ENCODE data around the gene GPR37. TPM values are rescaled to one million over a fixed set of nuclear protein-coding genes. Genes with fewer than 3 reads are reported as not detected.
A peak's percentile ranks its signal among the peaks of the same experiment; 100 is the strongest.

Gene GPR37, protein sequence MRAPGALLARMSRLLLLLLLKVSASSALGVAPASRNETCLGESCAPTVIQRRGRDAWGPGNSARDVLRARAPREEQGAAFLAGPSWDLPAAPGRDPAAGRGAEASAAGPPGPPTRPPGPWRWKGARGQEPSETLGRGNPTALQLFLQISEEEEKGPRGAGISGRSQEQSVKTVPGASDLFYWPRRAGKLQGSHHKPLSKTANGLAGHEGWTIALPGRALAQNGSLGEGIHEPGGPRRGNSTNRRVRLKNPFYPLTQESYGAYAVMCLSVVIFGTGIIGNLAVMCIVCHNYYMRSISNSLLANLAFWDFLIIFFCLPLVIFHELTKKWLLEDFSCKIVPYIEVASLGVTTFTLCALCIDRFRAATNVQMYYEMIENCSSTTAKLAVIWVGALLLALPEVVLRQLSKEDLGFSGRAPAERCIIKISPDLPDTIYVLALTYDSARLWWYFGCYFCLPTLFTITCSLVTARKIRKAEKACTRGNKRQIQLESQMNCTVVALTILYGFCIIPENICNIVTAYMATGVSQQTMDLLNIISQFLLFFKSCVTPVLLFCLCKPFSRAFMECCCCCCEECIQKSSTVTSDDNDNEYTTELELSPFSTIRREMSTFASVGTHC
- total RNA-seq (2014; rRNA removed; shearing (Covaris generic)) = not detected in 2 replicates

DNA sequence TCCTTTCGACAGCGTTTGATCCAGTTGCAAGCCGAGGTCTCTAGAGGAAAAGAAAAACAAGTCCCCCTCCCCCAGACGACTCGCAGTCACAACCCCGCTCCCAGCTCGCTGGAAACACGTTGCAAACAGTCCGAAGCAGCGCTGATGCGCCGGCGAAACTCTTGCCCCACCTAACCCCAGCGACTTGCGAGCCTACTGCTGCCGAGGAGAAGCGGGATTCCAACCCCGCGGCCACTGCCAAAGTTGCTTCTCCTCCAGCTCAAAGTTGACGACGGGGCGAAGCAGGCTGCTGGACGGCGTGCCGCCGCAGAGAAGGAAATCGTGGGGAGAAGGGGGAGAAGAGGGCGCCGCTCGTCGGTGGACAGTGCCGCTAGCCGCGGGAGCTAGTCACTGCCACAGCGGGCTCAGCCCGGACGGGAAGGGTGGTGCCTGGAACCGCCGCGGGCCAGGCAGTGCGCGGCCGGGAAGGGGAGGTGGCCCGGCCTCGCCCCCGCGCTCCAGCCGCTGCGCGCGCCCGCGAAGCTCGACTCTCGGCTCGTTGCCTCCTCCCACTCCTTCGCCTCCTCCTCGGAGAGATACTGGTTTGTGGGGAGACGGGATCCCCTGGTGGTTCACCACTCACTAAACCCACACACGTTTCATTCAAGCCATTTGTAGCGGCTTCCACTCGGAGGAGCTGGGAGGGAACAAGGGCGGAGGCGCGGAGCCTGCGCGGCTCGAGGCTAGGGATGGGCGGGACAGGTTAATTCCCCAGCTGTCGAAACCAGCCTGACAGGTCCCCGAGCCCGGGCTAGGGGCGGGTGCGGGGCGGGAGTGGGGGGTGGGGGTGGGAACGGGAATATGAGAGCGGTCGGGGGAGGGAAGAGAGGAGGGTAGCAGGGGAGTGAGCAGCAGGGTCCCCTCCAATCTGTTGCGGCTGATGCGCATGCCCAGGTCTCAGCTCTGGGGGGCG is at the start of gene GPR37:
Gene GPR37 (minus strand): TSS at position 392 of the 952 bp plus-strand sequence. CDS start 816 bp downstream, outside the sequence.
- Histone ChIP-seq H3K36me3 (no peaks in the 10 kb centered on the region), H3K4me3 (peak within 1 kb of the TSS; percentile 37), H3K27ac (no peak within 1 kb of the TSS), H3K9me3 (replicated peaks) (peaks cover 15% of the 10 kb centered on the region), H3K27me3 (replicated peaks) (peaks cover 27% of the 10 kb centered on the region), H3K4me1 (replicated peaks) (peaks cover 7% of the 10 kb centered on the region)
- DNase-seq (ENCODE audit: low read depth in 1 of 2, low spot score in 2 of 2) = peak; percentile 31 to 45

DNA sequence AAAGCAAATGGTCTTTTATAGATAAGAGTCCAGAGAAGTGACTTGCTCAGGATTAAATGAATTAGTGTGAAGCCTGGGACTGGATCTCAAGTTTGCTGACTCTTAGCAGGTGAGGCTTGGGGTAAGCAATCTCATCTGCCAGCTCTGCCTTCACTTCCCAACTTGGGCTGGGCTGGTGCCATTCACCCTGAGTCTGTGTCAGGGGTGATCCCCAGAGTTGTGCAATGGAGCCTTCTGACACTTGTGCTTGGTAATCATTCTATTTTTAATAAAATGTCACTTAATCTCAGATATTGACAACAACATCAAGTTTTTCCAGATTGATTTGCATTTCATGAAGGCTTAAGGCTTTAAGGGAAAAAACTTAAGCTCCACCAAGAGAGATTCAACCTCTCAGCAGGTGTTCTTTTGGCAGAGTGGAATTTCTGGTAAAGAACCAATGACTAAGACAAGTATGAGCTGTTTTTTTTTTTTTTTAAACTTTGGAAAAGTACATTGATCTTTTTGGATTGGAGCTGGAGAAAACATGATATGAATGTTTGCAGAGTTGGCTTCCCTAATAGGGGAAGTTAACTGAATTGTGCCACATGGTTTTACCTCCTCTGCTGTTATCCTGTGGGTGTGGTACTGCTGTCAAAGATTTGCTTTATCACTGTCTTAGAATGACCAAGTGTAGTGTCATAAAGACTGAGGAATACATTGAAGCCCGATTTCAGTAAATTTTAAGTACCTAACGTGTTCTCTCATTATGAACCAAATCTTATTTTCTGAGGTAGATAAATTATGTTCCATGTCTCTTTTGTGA is 48.6 kb upstream of the GPR37 start:
- no peaks in the 10 kb centered on the region for H3K27me3 ChIP-seq (replicated peaks)
- H3K4me3 ChIP-seq = no peak overlapping the region
- no peak for DNase-seq (ENCODE audit: low read depth in 1 of 2, low spot score in 2 of 2)
- no peaks in the 10 kb centered on the region for H3K4me1 ChIP-seq (replicated peaks)
- H3K36me3 ChIP-seq = no peaks in the 10 kb centered on the region
- no peak overlapping the region for H3K27ac ChIP-seq
- H3K9me3 ChIP-seq (replicated peaks) = no peaks in the 10 kb centered on the region

DNA sequence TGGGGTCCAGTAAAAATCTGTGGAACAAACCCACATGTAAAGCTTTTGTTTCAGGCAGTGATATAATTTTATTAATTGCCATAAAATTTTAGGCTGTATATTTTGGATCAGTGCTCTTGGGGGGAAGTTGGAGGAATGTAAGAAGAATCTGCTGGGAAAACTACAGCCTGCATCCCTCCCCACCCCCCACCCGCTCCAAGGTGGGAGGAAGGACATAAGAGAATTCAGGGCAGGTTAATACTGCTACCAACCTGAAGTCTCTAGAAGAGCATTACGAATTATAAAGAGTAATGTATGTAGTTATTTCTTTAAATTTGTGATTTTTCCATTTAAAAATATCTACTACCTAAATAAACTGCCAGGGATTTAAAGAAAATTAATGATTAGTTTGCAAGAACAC is 47.2 kb upstream of the GPR37 start:
- DNase-seq (ENCODE audit: low read depth in 1 of 2, low spot score in 2 of 2) = no peak
- H3K27me3 ChIP-seq (replicated peaks) = no peaks in the 10 kb centered on the region
- H3K27ac ChIP-seq = no peak overlapping the region
- H3K36me3 ChIP-seq = no peaks in the 10 kb centered on the region
- H3K4me1 ChIP-seq (replicated peaks) = no peaks in the 10 kb centered on the region
- no peaks in the 10 kb centered on the region for H3K9me3 ChIP-seq (replicated peaks)
- no peak overlapping the region for H3K4me3 ChIP-seq

DNA sequence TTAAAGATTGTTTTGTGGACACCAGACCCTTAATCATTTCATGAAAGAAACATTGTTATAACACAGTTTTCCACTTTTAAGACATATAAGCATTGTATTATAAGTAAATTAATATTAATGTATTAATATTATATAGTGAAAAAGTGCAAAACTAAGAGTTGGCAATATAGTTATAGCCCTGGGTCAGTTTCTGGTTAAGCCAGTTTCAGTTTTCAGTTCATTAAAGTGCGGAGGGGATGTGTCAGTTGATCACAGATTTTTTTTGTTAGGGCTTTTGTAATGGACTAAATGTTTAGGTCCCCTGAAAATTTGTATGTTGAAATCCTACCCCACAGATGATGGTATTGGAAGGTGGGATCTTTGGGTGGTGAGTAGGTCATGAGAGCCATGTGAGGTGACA is 45.7 kb upstream of the GPR37 start:
- H3K36me3 ChIP-seq = no peaks in the 10 kb centered on the region
- no peak for DNase-seq (ENCODE audit: low read depth in 1 of 2, low spot score in 2 of 2)
- H3K4me1 ChIP-seq (replicated peaks) = no peaks in the 10 kb centered on the region
- no peaks in the 10 kb centered on the region for H3K9me3 ChIP-seq (replicated peaks)
- H3K27ac ChIP-seq = no peak overlapping the region
- H3K4me3 ChIP-seq = no peak overlapping the region
- 0 out of 2 replicates have a peak, but pooled peaks cover 3% of the 10 kb centered on the region for H3K27me3 ChIP-seq (replicated peaks)

DNA sequence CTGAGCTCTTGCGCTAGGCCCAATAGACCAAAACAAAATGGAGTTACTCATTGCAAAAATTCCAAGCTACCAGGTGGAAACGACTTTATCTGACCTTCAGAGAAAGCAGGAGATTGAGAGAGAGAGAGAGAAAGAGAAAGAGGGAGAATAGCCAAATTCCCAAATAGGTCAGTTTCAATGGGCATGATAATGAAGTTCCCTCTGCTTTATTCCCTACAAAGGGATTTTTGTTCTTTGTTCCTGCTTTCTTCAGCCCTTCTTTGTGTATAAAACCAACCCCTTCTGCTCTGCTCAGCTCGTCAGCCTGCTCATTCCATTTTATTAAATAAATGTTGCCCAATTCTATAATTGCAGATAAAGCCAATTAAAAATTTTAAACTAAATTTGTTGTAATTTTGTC is 45.0 kb upstream of the GPR37 start:
- Histone ChIP-seq H3K4me3 (no peak overlapping the region), H3K36me3 (no peaks in the 10 kb centered on the region), H3K9me3 (replicated peaks) (no peaks in the 10 kb centered on the region), H3K27me3 (replicated peaks) (0 out of 2 replicates have a peak, but pooled peaks cover 8% of the 10 kb centered on the region), H3K27ac (no peak overlapping the region), H3K4me1 (replicated peaks) (no peaks in the 10 kb centered on the region)
- no peak for DNase-seq (ENCODE audit: low read depth in 1 of 2, low spot score in 2 of 2)

DNA sequence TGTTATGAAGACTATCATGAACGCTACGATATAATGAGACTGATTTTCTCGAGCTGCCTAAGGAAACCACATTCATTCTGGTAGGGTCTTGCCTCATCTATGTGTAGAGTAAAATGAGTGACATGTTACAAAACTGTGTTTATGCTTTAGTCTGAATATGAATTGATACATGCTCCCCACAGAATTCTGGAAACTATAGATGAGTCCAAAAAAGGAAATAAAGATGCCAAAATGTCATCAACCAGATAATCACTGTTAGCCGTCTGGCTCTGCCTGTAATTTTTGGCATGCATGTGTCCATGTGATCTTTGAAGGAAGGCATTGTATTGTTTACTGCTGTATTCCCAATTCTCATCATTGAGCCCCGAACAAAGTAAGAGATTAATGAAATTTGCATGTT is 42.6 kb upstream of the GPR37 start:
- DNase-seq (ENCODE audit: low read depth in 1 of 2, low spot score in 2 of 2) = no peak
- Histone ChIP-seq H3K9me3 (replicated peaks) (no peaks in the 10 kb centered on the region), H3K36me3 (no peaks in the 10 kb centered on the region), H3K27ac (no peak overlapping the region), H3K4me1 (replicated peaks) (no peaks in the 10 kb centered on the region), H3K27me3 (replicated peaks) (0 out of 2 replicates have a peak, but pooled peaks cover 8% of the 10 kb centered on the region), H3K4me3 (no peak overlapping the region)

DNA sequence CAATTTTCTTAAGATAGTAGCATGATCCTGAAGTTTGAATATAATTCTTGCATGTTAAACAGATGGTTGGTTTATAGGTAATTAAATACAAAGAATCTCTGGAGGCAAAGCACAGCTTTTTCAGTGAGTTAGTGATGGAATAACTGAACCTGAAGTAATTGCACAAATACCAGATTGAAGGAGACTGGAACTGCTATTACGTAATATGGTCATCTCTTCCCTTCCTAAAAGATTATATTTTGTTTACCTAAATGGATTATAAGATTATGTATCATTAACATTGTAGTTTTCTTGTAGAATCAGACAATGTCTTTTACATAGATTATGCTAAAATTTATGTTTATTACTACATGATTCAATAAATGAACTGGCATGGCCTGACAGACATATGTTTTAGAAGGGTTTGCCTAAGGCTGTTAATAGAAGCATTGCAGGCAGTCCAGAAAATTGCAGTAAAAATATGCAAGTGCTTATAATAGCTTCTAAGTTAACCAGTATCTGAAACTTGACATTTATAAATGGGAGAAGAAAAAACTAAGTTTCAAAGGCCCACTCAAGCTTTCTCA is 35.8 kb upstream of the GPR37 start:
- Histone ChIP-seq H3K4me3 (no peak overlapping the region), H3K9me3 (replicated peaks) (no peaks in the 10 kb centered on the region), H3K27ac (no peak overlapping the region), H3K27me3 (replicated peaks) (0 out of 2 replicates have a peak, but pooled peaks cover 5% of the 10 kb centered on the region), H3K4me1 (replicated peaks) (no peaks in the 10 kb centered on the region), H3K36me3 (no peaks in the 10 kb centered on the region)
- no peak for DNase-seq (ENCODE audit: low read depth in 1 of 2, low spot score in 2 of 2)

DNA sequence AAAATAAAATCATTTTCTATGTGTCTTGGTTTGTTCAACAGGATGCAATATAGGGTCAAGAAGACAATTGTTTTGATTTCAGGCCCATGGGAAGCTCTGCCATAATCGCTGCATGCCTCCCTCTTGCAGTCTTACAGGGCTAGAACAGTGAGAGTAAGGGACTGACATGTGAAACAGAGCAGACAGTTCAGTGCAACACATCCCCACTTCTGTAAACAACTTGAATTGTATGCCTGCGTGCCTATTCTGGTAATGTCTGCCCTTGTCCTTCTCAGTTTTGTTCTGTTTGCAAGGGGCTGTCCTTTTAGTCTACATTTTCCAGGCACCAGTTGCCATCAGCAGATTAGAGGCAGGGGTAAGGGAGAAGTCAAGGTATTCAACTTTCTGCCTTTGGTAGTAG is 34.8 kb upstream of the GPR37 start:
- Histone ChIP-seq H3K9me3 (replicated peaks) (no peaks in the 10 kb centered on the region), H3K27ac (no peak overlapping the region), H3K36me3 (no peaks in the 10 kb centered on the region), H3K4me3 (no peak overlapping the region), H3K27me3 (replicated peaks) (no peaks in the 10 kb centered on the region), H3K4me1 (replicated peaks) (no peaks in the 10 kb centered on the region)
- no peak for DNase-seq (ENCODE audit: low read depth in 1 of 2, low spot score in 2 of 2)

DNA sequence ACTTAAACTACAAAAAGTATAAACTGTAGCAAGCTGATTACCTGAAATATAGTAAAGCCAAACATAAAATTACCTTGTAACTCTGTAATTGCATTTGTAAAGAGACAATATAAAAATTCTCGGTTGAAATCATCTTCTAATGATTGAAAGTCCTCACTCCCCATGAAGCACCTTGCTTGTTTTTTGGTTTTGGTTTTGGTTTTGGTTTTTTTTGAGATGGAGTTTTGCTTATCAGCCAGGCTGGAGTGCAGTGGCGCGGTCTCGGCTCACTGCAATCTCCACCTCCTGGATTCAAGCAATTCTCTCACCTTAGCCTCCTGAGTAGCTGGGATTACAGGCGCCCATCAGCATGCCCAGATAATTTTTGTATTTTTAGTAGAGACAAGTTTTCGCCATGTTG is 33.9 kb upstream of the GPR37 start:
- no peak overlapping the region for H3K4me3 ChIP-seq
- no peaks in the 10 kb centered on the region for H3K4me1 ChIP-seq (replicated peaks)
- no peaks in the 10 kb centered on the region for H3K36me3 ChIP-seq
- H3K9me3 ChIP-seq (replicated peaks) = no peaks in the 10 kb centered on the region
- no peak for DNase-seq (ENCODE audit: low read depth in 1 of 2, low spot score in 2 of 2)
- no peak overlapping the region for H3K27ac ChIP-seq
- H3K27me3 ChIP-seq (replicated peaks) = no peaks in the 10 kb centered on the region

DNA sequence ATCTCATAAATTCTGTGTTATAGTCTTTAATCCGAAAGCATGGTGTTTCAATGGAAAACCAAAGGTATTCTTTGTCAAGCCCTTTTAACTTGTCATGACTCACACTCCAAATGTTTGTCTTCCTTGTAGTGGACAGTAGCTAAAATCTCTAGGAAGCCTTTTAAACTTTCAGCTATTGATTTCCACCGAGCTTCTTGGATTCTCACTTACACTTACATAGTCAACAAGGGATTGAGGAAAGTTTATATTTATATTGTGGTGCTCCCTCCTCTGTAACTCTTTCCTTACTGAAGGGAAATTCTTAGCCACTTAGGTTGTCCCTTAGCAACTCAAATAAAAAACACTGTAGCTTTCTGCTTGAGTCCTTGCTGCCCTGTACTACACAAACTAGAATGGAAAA is 31.2 kb upstream of the GPR37 start:
- Histone ChIP-seq H3K4me3 (no peak overlapping the region), H3K4me1 (replicated peaks) (no peaks in the 10 kb centered on the region), H3K9me3 (replicated peaks) (no peaks in the 10 kb centered on the region), H3K27ac (no peak overlapping the region), H3K27me3 (replicated peaks) (no peaks in the 10 kb centered on the region), H3K36me3 (no peaks in the 10 kb centered on the region)
- DNase-seq (ENCODE audit: low read depth in 1 of 2, low spot score in 2 of 2) = no peak

DNA sequence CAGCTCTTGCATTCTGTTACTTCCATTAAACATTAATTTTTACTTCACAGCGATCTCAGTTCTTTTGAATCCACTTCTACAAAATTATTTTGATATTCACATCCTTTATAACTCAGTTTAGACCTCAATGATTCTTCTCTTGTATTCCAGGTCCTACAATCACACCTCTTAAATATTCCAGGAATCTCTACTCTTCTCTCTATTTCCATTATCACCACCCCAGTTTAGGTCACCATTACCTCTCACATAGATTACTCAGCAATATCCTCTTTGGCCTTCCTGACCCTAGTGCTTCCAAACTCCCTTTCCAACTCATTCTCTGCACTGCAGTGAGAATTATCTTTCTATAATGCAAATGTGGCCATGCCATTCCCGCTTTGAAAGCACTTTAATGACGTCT is 27.1 kb upstream of the GPR37 start:
- Histone ChIP-seq H3K4me1 (replicated peaks) (no peaks in the 10 kb centered on the region), H3K4me3 (no peak overlapping the region), H3K27me3 (replicated peaks) (no peaks in the 10 kb centered on the region; the same call in 1 of the 2 replicates), H3K36me3 (no peaks in the 10 kb centered on the region), H3K27ac (no peak overlapping the region), H3K9me3 (replicated peaks) (no peaks in the 10 kb centered on the region)
- DNase-seq (ENCODE audit: low read depth in 1 of 2, low spot score in 2 of 2) = no peak

DNA sequence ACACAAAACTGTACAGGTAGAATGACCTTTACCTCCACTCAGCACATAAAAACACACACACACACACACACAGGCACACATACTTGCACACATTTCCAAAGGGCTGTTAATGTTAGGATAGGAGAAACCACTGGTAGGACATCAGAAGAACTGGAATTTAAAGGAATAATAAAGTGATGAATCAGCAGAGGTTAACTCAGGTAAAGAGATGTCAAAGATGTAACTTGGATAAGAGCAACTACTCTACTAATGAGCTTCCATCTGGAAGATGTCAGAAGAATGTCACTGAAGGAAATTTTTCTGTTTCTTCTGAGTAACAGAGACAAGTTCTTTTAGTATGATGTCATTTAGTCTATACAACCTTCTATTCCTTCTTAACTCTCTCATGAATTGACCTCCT is 26.4 kb upstream of the GPR37 start:
- no peaks in the 10 kb centered on the region for H3K36me3 ChIP-seq
- H3K27me3 ChIP-seq (replicated peaks) = no peaks in the 10 kb centered on the region; the same call in 1 of the 2 replicates
- H3K4me1 ChIP-seq (replicated peaks) = no peaks in the 10 kb centered on the region
- H3K4me3 ChIP-seq = no peak overlapping the region
- H3K27ac ChIP-seq = no peak overlapping the region
- no peak for DNase-seq (ENCODE audit: low read depth in 1 of 2, low spot score in 2 of 2)
- H3K9me3 ChIP-seq (replicated peaks) = no peaks in the 10 kb centered on the region

DNA sequence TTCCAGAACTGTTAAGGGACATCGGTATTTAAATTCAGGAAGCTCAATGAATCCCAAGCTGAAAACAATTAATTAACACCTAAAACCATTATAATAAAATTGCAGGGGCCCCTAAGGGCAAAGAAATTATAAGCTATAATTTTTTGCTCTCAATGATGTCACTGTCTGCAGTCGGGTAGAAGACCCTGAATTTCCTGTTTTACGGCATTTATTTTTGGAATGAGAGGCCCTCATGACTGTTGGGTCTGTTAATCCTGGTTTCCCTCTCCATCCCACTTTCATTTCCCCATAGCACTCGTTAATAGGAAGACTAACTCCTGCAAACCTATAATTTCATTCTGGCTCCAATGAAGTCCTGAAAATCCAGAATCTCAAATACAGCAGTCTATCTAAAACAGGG is 25.8 kb upstream of the GPR37 start:
- DNase-seq (ENCODE audit: low read depth in 1 of 2, low spot score in 2 of 2) = no peak
- Histone ChIP-seq H3K36me3 (no peaks in the 10 kb centered on the region), H3K9me3 (replicated peaks) (no peaks in the 10 kb centered on the region), H3K27me3 (replicated peaks) (no peaks in the 10 kb centered on the region; the same call in 1 of the 2 replicates), H3K4me1 (replicated peaks) (no peaks in the 10 kb centered on the region), H3K27ac (no peak overlapping the region), H3K4me3 (no peak overlapping the region)
